Measurements from ENCODE around the gene WIZ.

The WIZ gene

GRCh38 chr19:15447057-15447456 is 2.7 kb downstream of the WIZ start:
- H3K4me1 Mint-ChIP-seq, result peaks cover 27% of the 10 kb centered on the region
- no peak for DNase-seq (ENCODE audit: low spot score in 2 of 2)
- peaks cover 15% of the 10 kb centered on the region for H3K36me3 Mint-ChIP-seq (ENCODE audit: insufficient read depth)
- no peak overlapping the region for H3K4me3 Mint-ChIP-seq
- H3K9me3 Mint-ChIP-seq, result no peaks in the 10 kb centered on the region
- no peaks in the 10 kb centered on the region for H3K27me3 Mint-ChIP-seq
- no peak overlapping the region for H3K27ac Mint-ChIP-seq (ENCODE audit: low read depth)
- no peak for ATAC-seq (replicated peaks; ENCODE audit: extremely low read depth, poor library complexity, severe bottlenecking)

- Mint-ChIP-seq H3K27me3 (no peaks in the 10 kb centered on the region), H3K27ac (ENCODE audit: low read depth) (no peak overlapping the region), H3K9me3 (no peaks in the 10 kb centered on the region), H3K4me1 (peaks cover 22% of the 10 kb centered on the region), H3K4me3 (no peak overlapping the region), H3K36me3 (ENCODE audit: insufficient read depth) (peaks cover 7% of the 10 kb centered on the region)
- DNase-seq (ENCODE audit: low spot score in 2 of 2) (no peak), ATAC-seq (replicated peaks; ENCODE audit: extremely low read depth, poor library complexity, severe bottlenecking) (no peak)
Observed at GRCh38 chr19:15445807-15446376, 3.9 kb downstream of the WIZ start.

GRCh38 chr19:15445227-15445605 is 4.5 kb downstream of the WIZ start:
- no peaks in the 10 kb centered on the region for H3K27me3 Mint-ChIP-seq
- peaks cover 2% of the 10 kb centered on the region for H3K36me3 Mint-ChIP-seq (ENCODE audit: insufficient read depth)
- no peak for DNase-seq (ENCODE audit: low spot score in 2 of 2)
- no peak overlapping the region for H3K27ac Mint-ChIP-seq (ENCODE audit: low read depth)
- no peak overlapping the region for H3K4me3 Mint-ChIP-seq
- no peak for ATAC-seq (replicated peaks; ENCODE audit: extremely low read depth, poor library complexity, severe bottlenecking)
- H3K4me1 Mint-ChIP-seq, result peaks cover 16% of the 10 kb centered on the region
- H3K9me3 Mint-ChIP-seq, result no peaks in the 10 kb centered on the region

DNA sequence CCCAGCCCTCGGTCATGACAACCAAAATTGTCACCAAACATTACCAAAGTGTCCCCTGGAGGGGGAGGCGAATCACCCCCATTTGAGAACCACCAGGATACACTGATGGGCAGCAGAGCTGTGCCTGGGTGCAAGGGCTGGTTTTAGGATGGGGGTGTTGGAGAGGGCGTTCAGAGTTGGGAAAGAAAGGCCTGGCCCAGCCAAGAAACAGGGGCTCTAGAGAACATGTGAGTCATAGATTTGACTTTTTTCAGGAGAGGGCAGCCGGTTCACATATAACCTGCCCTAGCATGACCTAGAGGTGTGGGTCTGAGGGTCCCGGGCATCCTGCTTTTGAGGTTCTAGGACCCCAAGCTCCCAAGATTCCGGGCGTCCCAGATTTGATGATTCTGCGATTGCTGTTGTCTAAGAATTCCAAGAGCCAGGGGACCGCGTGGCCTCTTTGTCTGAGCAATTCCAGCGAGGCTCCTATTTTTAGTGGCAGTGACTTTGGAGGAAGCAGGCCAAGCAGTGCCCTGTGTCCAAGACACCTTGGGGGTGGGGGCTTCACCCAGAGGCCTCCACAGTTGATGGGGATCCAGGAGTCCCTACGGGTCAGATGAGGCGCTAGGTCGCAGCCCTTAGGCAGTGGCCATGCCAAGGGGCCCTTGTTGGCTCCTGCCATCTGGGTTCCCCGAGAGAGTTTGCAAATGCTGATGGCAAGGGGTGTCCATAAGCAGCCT is 5.1 kb downstream of the WIZ start:
- peaks cover 13% of the 10 kb centered on the region for H3K4me1 Mint-ChIP-seq
- no peaks in the 10 kb centered on the region for H3K27me3 Mint-ChIP-seq
- peaks cover 2% of the 10 kb centered on the region for H3K36me3 Mint-ChIP-seq (ENCODE audit: insufficient read depth)
- no peak overlapping the region for H3K27ac Mint-ChIP-seq (ENCODE audit: low read depth)
- no peaks in the 10 kb centered on the region for H3K9me3 Mint-ChIP-seq
- H3K4me3 Mint-ChIP-seq, result no peak overlapping the region
- DNase-seq (ENCODE audit: low spot score in 2 of 2), result no peak
- no peak for ATAC-seq (replicated peaks; ENCODE audit: extremely low read depth, poor library complexity, severe bottlenecking)

- ATAC-seq (replicated peaks; ENCODE audit: extremely low read depth, poor library complexity, severe bottlenecking) (no peak), DNase-seq (ENCODE audit: low spot score in 2 of 2) (no peak)
- Mint-ChIP-seq H3K4me3 (no peak overlapping the region), H3K4me1 (peaks cover 12% of the 10 kb centered on the region), H3K27ac (ENCODE audit: low read depth) (no peak overlapping the region), H3K9me3 (no peaks in the 10 kb centered on the region), H3K27me3 (no peaks in the 10 kb centered on the region), H3K36me3 (ENCODE audit: insufficient read depth) (peaks cover 2% of the 10 kb centered on the region)
Observed at GRCh38 chr19:15443838-15444237, 5.9 kb downstream of the WIZ start.

- Mint-ChIP-seq H3K4me3 (no peak overlapping the region), H3K4me1 (peaks cover 7% of the 10 kb centered on the region), H3K36me3 (ENCODE audit: insufficient read depth) (no peaks in the 10 kb centered on the region), H3K27me3 (no peaks in the 10 kb centered on the region), H3K9me3 (no peaks in the 10 kb centered on the region), H3K27ac (ENCODE audit: low read depth) (no peak overlapping the region)
- ATAC-seq (replicated peaks; ENCODE audit: extremely low read depth, poor library complexity, severe bottlenecking) (no peak), DNase-seq (ENCODE audit: low spot score in 2 of 2) (no peak)
Observed at GRCh38 chr19:15443325-15443724, 6.4 kb downstream of the WIZ start.

- no peaks in the 10 kb centered on the region for H3K36me3 Mint-ChIP-seq (ENCODE audit: insufficient read depth)
- no peak for ATAC-seq (replicated peaks; ENCODE audit: extremely low read depth, poor library complexity, severe bottlenecking)
- no peaks in the 10 kb centered on the region for H3K9me3 Mint-ChIP-seq
- no peak overlapping the region for H3K4me3 Mint-ChIP-seq
- no peak for DNase-seq (ENCODE audit: low spot score in 2 of 2)
- H3K27me3 Mint-ChIP-seq, result no peaks in the 10 kb centered on the region
- no peak overlapping the region for H3K27ac Mint-ChIP-seq (ENCODE audit: low read depth)
- peaks cover 5% of the 10 kb centered on the region for H3K4me1 Mint-ChIP-seq
Observed at GRCh38 chr19:15442142-15442920, 7.4 kb downstream of the WIZ start.

DNA sequence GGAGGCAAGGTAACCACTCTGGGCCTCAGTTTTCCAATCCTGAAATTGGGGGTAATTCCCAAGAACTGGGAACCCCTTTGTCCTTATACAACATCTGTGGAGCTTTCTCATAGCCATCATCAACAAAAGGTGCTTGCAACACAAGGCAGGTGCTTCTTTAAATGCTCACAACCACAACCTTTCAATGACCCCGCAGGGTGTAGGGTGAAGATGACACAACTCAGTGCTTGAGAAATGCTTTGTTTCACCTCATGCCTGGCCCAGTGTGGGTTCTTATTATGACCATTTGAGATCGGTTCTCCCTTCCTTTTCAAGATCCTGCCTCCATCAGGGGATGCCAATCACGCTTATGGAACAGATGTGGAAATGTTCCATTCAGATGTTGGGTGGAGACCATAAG is 8.4 kb downstream of the WIZ start:
- ATAC-seq (replicated peaks; ENCODE audit: extremely low read depth, poor library complexity, severe bottlenecking) (no peak), DNase-seq (ENCODE audit: low spot score in 2 of 2) (no peak)
- Mint-ChIP-seq H3K4me1 (peaks cover 5% of the 10 kb centered on the region), H3K9me3 (no peaks in the 10 kb centered on the region), H3K4me3 (no peak overlapping the region), H3K27ac (ENCODE audit: low read depth) (no peak overlapping the region), H3K27me3 (no peaks in the 10 kb centered on the region), H3K36me3 (ENCODE audit: insufficient read depth) (no peaks in the 10 kb centered on the region)

- ATAC-seq (replicated peaks; ENCODE audit: extremely low read depth, poor library complexity, severe bottlenecking), result no peak
- H3K4me3 Mint-ChIP-seq, result no peak overlapping the region
Observed at GRCh38 chr19:15439821-15440641, 9.7 kb downstream of the WIZ start.

DNA sequence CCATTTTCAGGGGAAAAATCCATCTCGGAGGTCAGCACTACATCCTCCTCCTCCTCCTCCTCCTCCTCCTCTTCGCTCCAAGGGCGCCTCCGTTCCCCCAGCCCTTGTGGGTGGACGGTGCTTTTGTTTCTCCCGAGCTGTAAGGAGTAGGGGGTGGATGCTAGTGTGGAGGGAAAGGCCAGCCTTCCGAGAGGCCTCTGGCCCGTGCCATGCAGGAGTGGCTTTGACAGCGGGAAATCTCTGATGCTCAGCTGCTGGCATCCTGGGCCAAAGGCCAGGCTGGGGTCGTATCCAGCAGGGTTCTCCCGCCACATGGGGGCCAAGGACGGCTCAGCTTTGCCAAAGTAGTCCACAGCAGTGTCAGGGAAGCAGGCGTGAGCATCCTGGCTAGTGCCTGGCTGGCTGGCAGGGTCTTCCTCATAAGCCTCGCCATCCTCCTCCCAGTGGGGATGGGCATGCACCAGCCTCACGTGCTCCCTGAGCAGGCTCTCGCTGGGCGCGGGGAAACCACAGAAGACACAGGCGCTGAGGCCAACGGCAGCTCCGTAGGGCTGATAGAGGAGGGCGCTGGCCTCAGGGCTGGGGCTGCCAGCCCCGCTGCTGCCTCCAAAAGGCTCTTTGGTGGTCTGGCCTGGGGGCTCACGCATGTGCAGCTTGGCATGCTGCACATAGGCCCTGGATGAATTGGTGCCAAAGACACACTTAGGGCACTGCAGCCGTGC is 10.5 kb downstream of the WIZ start:
- Mint-ChIP-seq H3K27me3 (no peaks in the 10 kb centered on the region), H3K36me3 (ENCODE audit: insufficient read depth) (no peaks in the 10 kb centered on the region), H3K27ac (ENCODE audit: low read depth) (no peak overlapping the region), H3K4me3 (no peak overlapping the region), H3K4me1 (peaks cover 5% of the 10 kb centered on the region), H3K9me3 (no peaks in the 10 kb centered on the region)
- DNase-seq (ENCODE audit: low spot score in 2 of 2) (no peak), ATAC-seq (replicated peaks; ENCODE audit: extremely low read depth, poor library complexity, severe bottlenecking) (no peak)

More at GRCh38 chr19:15439821-15440641, 9.7 kb downstream of the WIZ start:
- Mint-ChIP-seq H3K9me3 (no peaks in the 10 kb centered on the region), H3K36me3 (ENCODE audit: insufficient read depth) (no peaks in the 10 kb centered on the region), H3K27ac (ENCODE audit: low read depth) (no peak overlapping the region), H3K27me3 (no peaks in the 10 kb centered on the region), H3K4me1 (peaks cover 5% of the 10 kb centered on the region)
- DNase-seq (ENCODE audit: low spot score in 2 of 2), result no peak

GRCh38 chr19:15438577-15438976 is 11.2 kb downstream of the WIZ start:
- Mint-ChIP-seq H3K9me3 (no peaks in the 10 kb centered on the region), H3K27me3 (no peaks in the 10 kb centered on the region), H3K36me3 (ENCODE audit: insufficient read depth) (no peaks in the 10 kb centered on the region), H3K27ac (ENCODE audit: low read depth) (no peak overlapping the region), H3K4me1 (peaks cover 6% of the 10 kb centered on the region), H3K4me3 (no peak overlapping the region)
- no peak for DNase-seq (ENCODE audit: low spot score in 2 of 2)
- no peak for ATAC-seq (replicated peaks; ENCODE audit: extremely low read depth, poor library complexity, severe bottlenecking)

- no peak overlapping the region for H3K4me3 Mint-ChIP-seq
- no peaks in the 10 kb centered on the region for H3K27me3 Mint-ChIP-seq
- ATAC-seq (replicated peaks; ENCODE audit: extremely low read depth, poor library complexity, severe bottlenecking) (no peak), DNase-seq (ENCODE audit: low spot score in 2 of 2) (no peak)
- no peak overlapping the region for H3K27ac Mint-ChIP-seq (ENCODE audit: low read depth)
- peaks cover 1% of the 10 kb centered on the region for H3K36me3 Mint-ChIP-seq (ENCODE audit: insufficient read depth)
- H3K4me1 Mint-ChIP-seq, result peaks cover 6% of the 10 kb centered on the region
- no peaks in the 10 kb centered on the region for H3K9me3 Mint-ChIP-seq
Observed at GRCh38 chr19:15438124-15438496, 11.6 kb downstream of the WIZ start.

Data from central memory CD8-positive, alpha-beta T cell (primary cell).